NOMO-1 (cell line): ENCODE measurements around the gene APP.

Source experiments
- DNase-seq, 2 experiments: peaks; one replicate each; lab custom pipeline; 2025; ENCODE audit not compliant: unreplicated experiment in 2 of 2; lab: John Stamatoyannopoulos, UW

APP gene

GRCh38 chr21:26072666-26073615 is 97.6 kb downstream of the APP start:
- DNase-seq, result no peak

GRCh38 chr21:26070822-26071425 is 99.6 kb downstream of the APP start:
- DNase-seq, result no peak

DNA sequence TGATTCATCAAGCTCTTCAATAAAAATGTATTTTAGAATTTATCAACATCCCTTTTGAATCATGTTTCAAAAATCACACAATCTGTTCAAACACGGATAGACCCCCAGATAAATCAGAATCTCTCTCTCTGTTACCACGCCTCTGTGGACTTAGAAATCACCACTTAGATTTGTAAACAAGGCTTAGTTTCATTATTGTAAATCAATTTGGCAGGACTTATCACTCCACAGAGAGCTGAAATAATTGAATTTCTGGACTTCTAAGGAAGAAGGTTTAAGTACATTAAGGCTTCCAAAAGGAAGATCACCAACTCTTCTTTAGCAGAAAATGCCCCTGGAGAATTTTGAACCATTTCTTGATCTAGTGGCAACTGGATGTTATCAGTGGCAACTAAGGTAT is 100.4 kb downstream of the APP start:
- no peak for DNase-seq

GRCh38 chr21:26068776-26069175 is 101.8 kb downstream of the APP start:
- no peak for DNase-seq

DNA sequence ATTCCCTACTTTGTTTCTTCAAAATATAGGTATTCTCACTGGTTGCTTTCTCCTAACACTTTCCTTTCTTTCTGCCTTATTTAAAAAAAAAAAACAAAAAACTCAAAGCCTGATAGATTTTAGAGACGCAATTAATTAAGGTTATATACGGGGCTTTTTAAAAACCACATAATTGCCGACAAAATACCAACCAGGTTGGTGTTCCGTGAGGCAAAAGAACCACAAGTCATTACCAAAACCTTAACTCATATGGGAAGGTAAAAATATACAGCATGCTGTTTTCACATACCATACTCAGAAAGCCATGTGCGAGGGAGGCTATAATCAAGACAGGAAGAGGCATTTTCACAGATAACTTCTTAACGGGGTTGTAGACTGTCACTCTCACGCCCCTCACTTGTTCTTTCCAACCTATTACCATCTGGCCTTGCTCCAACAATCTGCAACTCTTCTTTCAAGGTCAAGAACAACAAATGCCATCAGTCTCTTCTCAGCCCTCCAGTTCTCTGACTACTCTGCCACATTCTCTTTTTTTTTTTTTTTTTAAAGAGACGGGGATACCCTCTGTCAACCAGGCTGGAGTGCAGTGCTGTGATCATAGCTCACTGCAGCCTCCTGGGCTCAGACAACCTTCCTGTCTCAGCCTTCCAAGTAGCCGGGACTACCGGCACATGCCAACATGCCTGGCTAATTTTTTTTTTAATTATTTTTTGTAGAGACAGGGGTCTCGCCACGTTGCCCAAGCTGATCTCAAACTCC is 102.6 kb downstream of the APP start:
- no peak for DNase-seq

GRCh38 chr21:26064506-26064905 is 106.1 kb downstream of the APP start:
- DNase-seq, result no peak

DNA sequence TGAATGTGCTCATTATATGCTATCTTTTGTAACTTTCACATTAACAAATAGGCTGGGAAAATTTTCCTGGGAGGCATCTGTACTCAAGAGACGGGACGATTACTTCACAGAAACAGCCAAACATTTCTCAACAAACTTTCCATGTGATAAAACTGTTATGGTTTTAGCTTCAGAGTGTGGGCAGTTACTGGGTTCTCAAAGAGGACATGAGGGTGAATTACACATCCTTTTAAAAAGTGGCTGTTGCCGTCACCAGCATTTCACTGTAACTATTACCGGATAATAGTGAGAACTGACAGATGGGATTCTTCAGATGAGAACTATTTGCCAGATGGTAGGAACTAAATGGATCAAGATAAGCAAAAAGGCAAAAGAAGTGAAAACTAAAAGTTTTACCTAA is 109.1 kb downstream of the APP start:
- DNase-seq, result no peak

- DNase-seq, result no peak
Measured at GRCh38 chr21:26060335-26061115, 110.0 kb downstream of the APP start.

- no peak for DNase-seq
Measured at GRCh38 chr21:26057477-26058170, 112.9 kb downstream of the APP start.

DNA sequence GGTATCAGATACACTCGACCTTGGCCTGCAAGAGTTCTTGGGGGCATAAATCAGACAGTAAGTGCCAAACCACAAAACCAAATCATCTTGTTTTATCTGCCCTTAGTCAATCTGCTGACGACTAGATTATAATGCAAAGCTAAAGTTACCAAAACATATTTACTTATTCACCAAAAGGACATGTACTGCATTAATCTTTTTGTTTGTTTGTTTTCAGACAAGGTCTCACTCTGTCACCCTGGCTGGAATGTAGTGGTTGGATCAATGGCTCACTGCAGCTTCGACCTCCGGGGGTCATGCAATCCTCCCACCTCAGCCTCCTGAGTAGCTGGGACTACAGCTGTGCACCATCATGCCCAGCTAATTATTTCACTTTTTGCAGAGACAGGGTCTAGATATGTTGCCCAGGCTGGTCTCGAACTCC is 114.7 kb downstream of the APP start:
- DNase-seq, result no peak

- no peak for DNase-seq
Measured at GRCh38 chr21:26055010-26055409, 115.6 kb downstream of the APP start.

- no peak for DNase-seq
Measured at GRCh38 chr21:26052057-26052456, 118.5 kb downstream of the APP start.

DNA sequence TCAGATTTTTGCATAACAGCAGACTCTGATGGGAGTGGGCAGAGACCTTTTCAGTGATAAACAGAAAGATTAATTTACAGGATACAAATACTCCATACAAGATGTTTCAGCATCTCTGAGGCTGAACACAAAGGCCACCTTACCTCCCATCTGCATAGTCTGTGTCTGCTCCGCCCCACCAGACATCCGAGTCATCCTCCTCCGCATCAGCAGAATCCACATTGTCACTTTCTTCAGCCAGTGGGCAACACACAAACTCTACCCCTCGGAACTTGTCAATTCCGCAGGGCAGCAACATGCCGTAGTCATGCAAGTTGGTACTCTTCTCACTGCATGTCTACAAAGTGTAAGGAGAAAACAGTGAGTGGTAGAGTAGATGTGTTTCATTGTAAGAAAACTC is 119.7 kb downstream of the APP start:
- no peak for DNase-seq

GRCh38 chr21:26049803-26050202 is 120.8 kb downstream of the APP start:
- no peak for DNase-seq

DNA sequence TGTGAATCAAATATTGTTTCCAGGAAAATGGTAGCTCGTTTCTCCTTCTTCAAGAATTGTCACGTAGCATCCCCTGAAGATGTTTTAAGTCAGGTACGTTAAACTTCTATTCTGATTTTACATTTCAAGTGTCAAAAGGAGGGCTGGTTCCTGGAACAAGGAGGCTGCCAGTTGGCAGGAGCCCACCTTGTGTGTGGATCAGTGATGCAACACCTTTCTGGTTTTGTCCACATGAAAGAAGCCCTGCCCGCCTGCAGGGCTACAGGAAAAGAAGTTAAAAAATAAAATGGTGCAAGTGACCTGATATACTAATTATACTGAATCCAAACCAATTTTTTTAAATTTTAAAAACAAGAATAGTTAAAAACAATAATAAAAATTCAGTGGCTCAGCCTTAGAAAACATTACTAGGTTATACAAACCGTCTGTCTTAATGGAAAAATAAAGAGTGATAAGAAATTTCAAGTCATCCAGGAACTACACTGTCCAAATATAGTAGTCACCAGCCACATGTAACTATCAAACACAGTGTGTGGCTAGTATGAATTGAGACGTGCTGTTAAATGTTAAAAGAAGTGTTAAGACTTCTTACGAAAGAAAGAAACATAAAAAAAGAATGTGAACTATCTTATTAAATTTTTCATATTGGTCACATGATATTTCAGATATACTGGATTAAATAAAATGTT is 123.1 kb downstream of the APP start:
- DNase-seq, result no peak

DNA sequence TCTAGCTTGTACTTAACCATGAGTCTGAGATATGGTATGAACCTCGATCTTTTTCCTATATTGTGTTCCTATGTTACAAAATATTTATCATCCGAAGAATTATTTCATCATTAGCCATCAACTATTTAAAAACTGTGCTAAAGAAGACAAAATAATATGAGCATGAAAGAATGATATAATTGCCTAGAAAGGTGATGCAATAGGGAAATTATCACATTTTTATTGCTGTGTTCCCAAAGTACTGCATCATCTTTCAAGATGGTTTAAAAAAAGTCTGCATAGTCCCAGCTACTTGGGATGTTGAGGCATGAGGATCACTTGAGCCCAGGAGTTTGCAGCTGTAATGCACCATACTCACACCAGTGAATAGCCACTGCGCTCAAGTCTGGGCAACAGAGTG is 126.7 kb downstream of the APP start:
- DNase-seq, result no peak

GRCh38 chr21:26042181-26042876 is 128.2 kb downstream of the APP start:
- DNase-seq, result no peak

- DNase-seq, result no peak
Measured at GRCh38 chr21:26041431-26042180, 129.0 kb downstream of the APP start.
